BJ (cell line): ENCODE results near the gene NFKB1. TPM values are rescaled to one million over a fixed set of nuclear protein-coding genes. Genes with fewer than 3 reads are reported as not detected.

Source experiments
- CTCF ChIA-PET: fragments of 350-600 bp; formaldehyde crosslinking; extraction: SDS; loops from one replicate; lab custom pipeline; 2021; ENCODE audit warnings: antibody characterized with exemption, inconsistent platforms; lab: Yijun Ruan, JAX
- POLR2A ChIA-PET: fragments of 300-600 bp; sonication (Branson Sonifier 250); formaldehyde crosslinking; extraction: SDS; loops from one replicate; lab custom pipeline; 2021; ENCODE audit warnings: antibody characterized with exemption; lab: Charles Lee
- DNase-seq: peaks from one replicate; pipeline ENCODE4 v3.0.0-alpha.2; 2011; ENCODE audit warnings: low read depth
- H3K27me3 ChIP-seq: 2 replicates; pipeline ENCODE4 v1.6.0; 2011; ENCODE audit warnings: low read length; ENCODE audit not compliant: control insufficient read depth, insufficient read depth
- H3K36me3 ChIP-seq: 2 replicates; pipeline ENCODE4 v1.5.1; 2011; ENCODE audit warnings: low read length; ENCODE audit not compliant: control insufficient read depth, insufficient read depth
- H3K4me3 ChIP-seq: 2 replicates; pipeline ENCODE4 v1.5.1; 2011; ENCODE audit warnings: low read depth, mild to moderate bottlenecking, control low read depth, low read length
- CTCF ChIP-seq: IDR thresholded peaks from 2 replicates; pipeline ENCODE4 v1.5.1; 2011; ENCODE audit warnings: low read depth, mild to moderate bottlenecking, control low read depth, inconsistent platforms, low read length, moderate library complexity; ENCODE audit not compliant: insufficient read depth
- polyA plus RNA-seq: library from polyadenylated mRNA; depleted of rRNA; stranded (reverse); fragments of >200 nt; gene quantifications from 2 replicates; pipeline ENCODE4 v1.2.3, GENCODE V29; 2011

Gene NFKB1
- polyA plus RNA-seq, 1 experiment: 16.6 TPM

GRCh38 chr4:102524691-102525090, 23.5 kb downstream of the NFKB1 start:
- no peak for TF ChIP-seq CTCF
- Histone ChIP-seq H3K27me3 (no peaks in the 10 kb centered on the region), H3K36me3 (no peaks in the 10 kb centered on the region), H3K4me3 (no peak overlapping the region)
- DNase-seq: no peak
- CTCF ChIA-PET: no interaction called here
- POLR2A ChIA-PET: no interaction called here

- Histone ChIP-seq H3K27me3 (no peaks in the 10 kb centered on the region), H3K36me3 (no peaks in the 10 kb centered on the region), H3K4me3 (no peak overlapping the region)
- ChIA-PET POLR2A (no interaction called here), CTCF (no interaction called here)
- TF ChIP-seq CTCF: no peak
- no peak for DNase-seq
Measured at GRCh38 chr4:102525097-102525496, 23.9 kb downstream of the NFKB1 start.

- CTCF ChIA-PET: no interaction called here
Measured at GRCh38 chr4:102525504-102525903, 24.3 kb downstream of the NFKB1 start.

GRCh38 chr4:102526532-102526931, 25.4 kb downstream of the NFKB1 start:
- ChIA-PET CTCF (no interaction called here), POLR2A (no interaction called here)
- Histone ChIP-seq H3K4me3 (no peak overlapping the region), H3K27me3 (no peaks in the 10 kb centered on the region), H3K36me3 (no peaks in the 10 kb centered on the region)
- no peak for TF ChIP-seq CTCF
- no peak for DNase-seq

More at GRCh38 chr4:102525504-102525903, 24.3 kb downstream of the NFKB1 start:
- POLR2A ChIA-PET: no interaction called here
- TF ChIP-seq CTCF: no peak
- Histone ChIP-seq H3K4me3 (no peak overlapping the region), H3K36me3 (no peaks in the 10 kb centered on the region), H3K27me3 (no peaks in the 10 kb centered on the region)
- DNase-seq: no peak

- CTCF ChIA-PET: interaction anchor here (1.2 to 1.3 kb wide), 2 partner anchors 16 to 23 kb away, joined by 3 read pairs; no protein-coding TSS in a partner anchor
- no peaks in the 10 kb centered on the region for H3K36me3 ChIP-seq
- H3K27me3 ChIP-seq: no peaks in the 10 kb centered on the region
- no peak for DNase-seq
- no peak for TF ChIP-seq CTCF
- H3K4me3 ChIP-seq: no peak overlapping the region
- POLR2A ChIA-PET: no interaction called here
Measured at GRCh38 chr4:102527695-102528283, 26.6 kb downstream of the NFKB1 start.
